Astrocyte (in vitro differentiated cells and primary cell): ENCODE measurements around the gene DCAF4L1.

ENCODE experiments used
- CTCF ChIP-seq: IDR thresholded peaks from 2 replicates; pipeline ENCODE4 v1.5.1; 2011; ENCODE audit warnings: low read depth, mild to moderate bottlenecking, inconsistent platforms, low read length, moderate library complexity; ENCODE audit not compliant: insufficient read depth
- EZH2 ChIP-seq: IDR thresholded peaks from 2 replicates; pipeline ENCODE4 v1.6.1; 2012; ENCODE audit warnings: mild to moderate bottlenecking, low read length, inconsistent platforms; ENCODE audit not compliant: insufficient read depth

- TF ChIP-seq CTCF: no peak
- TF ChIP-seq EZH2: no peak
Observed at GRCh38 chr4:41977709-41978108, 3.8 kb upstream of the DCAF4L1 start.
